Left lung (tissue), 10 donors: ENCODE data around the gene TGM2. TPM values are rescaled to one million over a fixed set of nuclear protein-coding genes. Genes with fewer than 3 reads are reported as not detected.

Experiments used
- ATAC-seq: fragments of 200-7000 bp; cut with Tn5 transposase; one replicate; pipeline ENCODE4 v1.9.1; 2020; ENCODE audit warnings: moderate library complexity
- DNase-seq, 4 donors: peaks; one replicate each; pipeline ENCODE4 v3.0.0-alpha.2; 2013 to 2020
- H3K27ac ChIP-seq, 2 donors: fragments of 200-600 bp; sonication (generic) in 1 of 2; one replicate each; pipeline versions ENCODE4 v1.5.0 to v1.8.0; 2020 to 2021
- H3K27me3 ChIP-seq, 2 donors: fragments of 200-600 bp; sonication (generic) in 1 of 2; one replicate each; pipeline versions ENCODE4 v1.5.0 to v1.8.0; 2020 to 2021
- H3K36me3 ChIP-seq, 2 donors: fragments of 200-600 bp; sonication (generic) in 1 of 2; one replicate each; pipeline versions ENCODE4 v1.5.0 to v1.8.0; 2020 to 2021
- H3K4me1 ChIP-seq, 2 donors: fragments of 200-600 bp; one replicate each; pipeline ENCODE4 v1.8.0; 2021
- H3K4me3 ChIP-seq, 2 donors: fragments of 200-600 bp; sonication (generic) in 1 of 2; one replicate each; pipeline versions ENCODE4 v1.5.0 to v1.8.0; 2020 to 2021; ENCODE audit warnings: mild to moderate bottlenecking in 1 of 2
- H3K9me3 ChIP-seq, 2 donors: fragments of 200-600 bp; sonication (generic) in 1 of 2; one replicate each; pipeline versions ENCODE4 v1.5.0 to v1.8.0; 2020 to 2021
- intact Hi-C, 2 donors: fragments of 100-400 bp; cut with DNase I; formaldehyde crosslinking; loops; one replicate each; pipeline versions ENCODE4 v1.11.2 to v1.14.2; 2022
- polyA plus RNA-seq, 6 donors: library from polyadenylated mRNA; unstranded; fragments of 120-200 nt; gene quantifications; one replicate each; pipeline ENCODE4 v1.2.1, GENCODE V29; 2013; ENCODE audit not compliant: insufficient read length in 6 of 6
- total RNA-seq, 2 donors: library from RNA; stranded (reverse); fragmentation: NEBNext Ultra II Directional; extraction: Animal tissue kit (Norgen Biotek cat#: 25700); gene quantifications; one replicate each; pipeline ENCODE4 v1.2.1, GENCODE V29; 2021
- TF ChIP-seq, protein P1 (sequence below), 2 donors: fragments of 200-600 bp; sonication (generic) in 1 of 2; IDR thresholded peaks; one replicate each; pipeline versions ENCODE4 v1.5.0 to v1.8.0; 2021; ENCODE audit warnings: antibody characterized with exemption in 2 of 2
- donor health status: DM: no; HTN: yes; CAD: no.
- donor health status: DM: no; HTN: no; CAD: no.

TGM2 gene
- total and polyA plus RNA-seq, 8 donors: 89.0 to 391 (median 109) TPM

DNA sequence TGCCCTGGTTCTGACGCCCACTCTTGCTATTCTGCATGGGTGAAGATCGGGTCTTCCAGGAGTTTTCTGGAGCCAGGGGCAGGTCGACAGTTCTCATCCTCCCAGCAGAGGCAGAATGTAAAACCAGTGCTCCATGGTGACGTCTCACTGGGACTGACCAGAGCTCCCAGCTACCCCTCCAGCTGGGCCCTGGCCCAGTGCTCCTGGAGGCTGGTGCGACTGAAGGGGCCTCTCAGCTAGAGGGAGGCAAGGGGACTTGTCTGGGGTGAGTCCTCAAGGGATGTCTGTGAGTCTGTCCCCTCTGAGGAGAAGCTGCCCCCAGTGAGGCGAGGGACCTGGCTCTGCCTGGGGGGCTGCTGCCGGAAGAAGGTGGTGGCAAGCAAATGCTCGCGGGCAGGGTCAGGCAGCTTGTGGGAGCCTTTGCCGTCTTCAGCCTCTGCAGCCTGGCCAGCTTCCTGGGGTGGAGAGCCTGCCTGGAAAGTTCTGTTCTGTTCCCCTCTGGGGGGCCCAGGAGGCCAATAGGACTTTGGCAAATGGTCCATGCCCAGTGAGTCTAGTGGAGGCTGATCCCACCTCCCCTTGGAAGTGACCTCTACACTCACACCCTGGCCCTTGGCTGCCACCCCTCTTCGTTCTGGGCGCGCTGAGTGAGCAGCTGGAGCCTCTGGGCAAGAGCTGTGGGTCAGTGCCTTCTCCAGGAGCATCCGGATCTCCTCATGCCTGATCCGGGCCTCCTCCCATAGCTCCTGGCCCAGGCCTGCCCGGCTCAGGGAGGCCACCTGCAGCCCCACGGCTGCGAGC, 47.9 kb upstream of the TGM2 start:
- TF ChIP-seq, protein P1, sequence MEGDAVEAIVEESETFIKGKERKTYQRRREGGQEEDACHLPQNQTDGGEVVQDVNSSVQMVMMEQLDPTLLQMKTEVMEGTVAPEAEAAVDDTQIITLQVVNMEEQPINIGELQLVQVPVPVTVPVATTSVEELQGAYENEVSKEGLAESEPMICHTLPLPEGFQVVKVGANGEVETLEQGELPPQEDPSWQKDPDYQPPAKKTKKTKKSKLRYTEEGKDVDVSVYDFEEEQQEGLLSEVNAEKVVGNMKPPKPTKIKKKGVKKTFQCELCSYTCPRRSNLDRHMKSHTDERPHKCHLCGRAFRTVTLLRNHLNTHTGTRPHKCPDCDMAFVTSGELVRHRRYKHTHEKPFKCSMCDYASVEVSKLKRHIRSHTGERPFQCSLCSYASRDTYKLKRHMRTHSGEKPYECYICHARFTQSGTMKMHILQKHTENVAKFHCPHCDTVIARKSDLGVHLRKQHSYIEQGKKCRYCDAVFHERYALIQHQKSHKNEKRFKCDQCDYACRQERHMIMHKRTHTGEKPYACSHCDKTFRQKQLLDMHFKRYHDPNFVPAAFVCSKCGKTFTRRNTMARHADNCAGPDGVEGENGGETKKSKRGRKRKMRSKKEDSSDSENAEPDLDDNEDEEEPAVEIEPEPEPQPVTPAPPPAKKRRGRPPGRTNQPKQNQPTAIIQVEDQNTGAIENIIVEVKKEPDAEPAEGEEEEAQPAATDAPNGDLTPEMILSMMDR (IDR thresholded peaks at IDR 0.05): no peak
- DNase-seq (peak in 1 of 4 donors; percentile 59), ATAC-seq (no peak)
- H3K27ac ChIP-seq: no peak overlapping the region
- no peak overlapping the region for H3K4me3 ChIP-seq
- no peaks in the 10 kb centered on the region for H3K36me3 ChIP-seq
- no peaks in the 10 kb centered on the region for H3K9me3 ChIP-seq
- peaks cover 0 to 8% of the 10 kb centered on the region in 2 donors for H3K4me1 ChIP-seq
- intact Hi-C loops: no loop called here
- no peaks in the 10 kb centered on the region for H3K27me3 ChIP-seq

DNA sequence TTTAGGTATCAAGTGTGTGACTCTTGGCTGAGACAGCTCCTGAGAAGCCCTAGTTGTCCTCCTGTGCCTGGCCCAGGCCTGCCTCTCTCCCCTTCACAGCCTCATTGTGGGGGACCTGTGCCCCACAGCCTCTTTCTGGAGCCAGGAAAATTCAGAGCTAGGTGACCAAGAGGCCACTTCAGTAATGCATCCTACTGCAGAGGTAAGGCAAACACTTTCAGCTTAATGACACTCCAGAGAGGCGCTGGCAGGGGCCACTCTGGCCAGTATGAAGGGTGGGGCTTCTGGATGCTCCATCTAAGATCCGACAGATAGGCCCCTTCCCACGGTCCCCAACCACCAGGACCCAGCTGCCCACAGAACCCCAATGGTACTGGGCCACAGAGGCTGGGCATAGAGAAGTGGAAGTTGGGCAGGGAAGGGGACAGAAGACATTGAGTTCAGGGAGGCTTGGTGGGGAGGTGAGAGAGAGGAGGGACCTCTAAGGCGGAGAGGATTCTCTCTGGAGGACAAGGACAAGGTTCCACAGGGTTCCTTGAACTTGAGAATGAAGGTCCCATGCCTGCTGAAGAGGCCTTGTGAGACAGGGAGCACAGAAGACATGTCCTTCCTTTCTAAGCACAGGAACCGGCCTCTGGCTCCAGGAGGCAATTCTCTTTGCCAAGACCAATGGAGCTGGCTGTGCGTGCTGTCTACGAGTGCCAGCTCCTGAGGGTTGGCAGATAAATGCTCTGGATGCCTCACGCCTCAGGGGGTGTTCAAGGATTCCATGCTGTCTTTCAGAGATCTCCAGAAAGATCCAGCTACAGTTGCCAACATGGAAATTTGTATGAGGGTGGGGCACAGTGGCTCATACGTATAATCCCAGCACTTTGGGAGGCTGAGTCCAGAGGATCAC, 46.4 kb upstream of the TGM2 start:
- no peak overlapping the region for H3K4me3 ChIP-seq
- no peaks in the 10 kb centered on the region for H3K27me3 ChIP-seq
- TF ChIP-seq, protein P1 (IDR thresholded peaks at IDR 0.05): no peak
- H3K9me3 ChIP-seq: no peaks in the 10 kb centered on the region
- H3K27ac ChIP-seq: no peak overlapping the region
- peak; percentile 58 for ATAC-seq
- peaks cover 0 to 8% of the 10 kb centered on the region in 2 donors for H3K4me1 ChIP-seq
- intact Hi-C loops: no loop called here
- H3K36me3 ChIP-seq: no peaks in the 10 kb centered on the region
- DNase-seq: no peak

DNA sequence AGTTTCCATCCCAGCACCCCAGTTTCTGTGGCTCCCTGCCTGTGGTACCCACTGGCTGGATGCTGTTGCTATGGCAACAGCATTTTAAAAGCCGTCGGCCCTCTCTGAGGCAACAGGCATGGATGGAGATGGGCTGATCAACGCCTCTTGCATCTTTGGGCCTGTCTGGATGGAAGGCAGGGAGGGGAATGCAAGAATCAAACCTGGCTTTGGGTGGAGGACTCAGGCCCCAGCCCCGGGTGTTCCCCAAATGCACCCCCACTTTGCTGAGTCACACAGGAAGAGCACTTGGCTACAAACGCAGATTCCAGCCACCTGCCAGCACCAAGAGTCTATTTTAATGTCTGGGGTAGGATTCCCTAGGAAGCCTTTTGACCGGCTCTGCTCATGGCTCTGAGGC, 45.7 kb upstream of the TGM2 start:
- H3K4me3 ChIP-seq: no peak overlapping the region
- no peaks in the 10 kb centered on the region for H3K27me3 ChIP-seq
- TF ChIP-seq, protein P1 (IDR thresholded peaks at IDR 0.05): no peak
- H3K4me1 ChIP-seq: peaks cover 0 to 8% of the 10 kb centered on the region in 2 donors
- H3K36me3 ChIP-seq: no peaks in the 10 kb centered on the region
- DNase-seq (no peak), ATAC-seq (no peak)
- no peaks in the 10 kb centered on the region for H3K9me3 ChIP-seq
- intact Hi-C loops: no loop called here
- no peak overlapping the region for H3K27ac ChIP-seq

DNA sequence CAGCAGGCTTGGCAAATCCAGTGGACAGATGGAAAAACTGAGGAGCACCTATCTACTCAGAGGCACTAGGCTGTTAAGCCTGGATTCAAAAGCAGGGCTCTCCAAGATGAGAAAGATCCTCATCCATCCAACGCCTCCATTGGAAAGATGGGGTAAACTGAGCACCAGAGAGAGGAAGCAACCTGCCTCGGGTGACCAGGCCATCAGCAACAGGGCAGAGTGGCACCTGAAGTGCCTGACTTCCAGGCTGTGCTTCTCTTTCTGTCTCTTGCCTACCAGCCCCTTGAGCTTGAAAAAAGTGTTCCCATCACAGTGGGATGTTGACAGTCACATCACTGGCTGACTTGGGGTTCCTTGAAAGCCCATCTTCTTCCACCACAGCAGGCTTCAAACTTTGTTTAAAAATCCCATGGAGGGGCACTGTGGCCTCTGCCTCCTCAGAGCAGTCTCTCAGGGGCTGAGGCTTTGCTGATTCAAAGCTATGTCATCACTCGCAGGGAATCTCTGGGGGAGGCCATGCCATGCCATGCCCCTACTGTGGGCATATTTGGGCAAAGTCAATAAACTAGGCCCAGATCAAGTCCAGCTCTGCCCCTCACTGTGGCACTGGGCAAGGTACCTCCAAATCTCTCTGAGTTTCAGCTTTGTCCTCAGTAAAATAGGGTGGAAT, 44.8 kb upstream of the TGM2 start:
- intact Hi-C loops: no loop called here
- no peak for DNase-seq
- no peak for ATAC-seq

More for the DNA sequence above, 44.8 kb upstream of the TGM2 start:
- H3K9me3 ChIP-seq: no peaks in the 10 kb centered on the region
- H3K4me3 ChIP-seq: no peak overlapping the region
- no peaks in the 10 kb centered on the region for H3K27me3 ChIP-seq
- no peak overlapping the region for H3K27ac ChIP-seq
- H3K4me1 ChIP-seq: peaks cover 0 to 8% of the 10 kb centered on the region in 2 donors
- H3K36me3 ChIP-seq: no peaks in the 10 kb centered on the region
- TF ChIP-seq, protein P1 (IDR thresholded peaks at IDR 0.05): no peak
